Measurements from ENCODE around the gene NBEAL2. TPM values are rescaled to one million over a fixed set of nuclear protein-coding genes. Genes with fewer than 3 reads are reported as not detected.

Gene NBEAL2
- total and polyA plus RNA-seq, 3 donors from 2014 or later, result 16.2 to 44.8 (median 40.2) TPM

- DNase-seq, result no peak
- Histone ChIP-seq H3K4me3 (no peak overlapping the region), H3K4me1 (peaks cover 48% of the 10 kb centered on the region), H3K36me3 (ENCODE audit: low read depth, missing control alignments) (no peaks in the 10 kb centered on the region), H3K27ac (peak overlapping the region; percentile 39 to 42), H3K27me3 (no peaks in the 10 kb centered on the region), H3K9me3 (no peaks in the 10 kb centered on the region)
- no peak for TF ChIP-seq POLR2A (IDR thresholded peaks at IDR 0.05)
- TF ChIP-seq CTCF (IDR thresholded peaks at IDR 0.05), result no peak
- 58 to 64% methylated on average over 10 to 12 of the region's 12 CpGs for whole genome bisulfite sequencing, 2 donors
- intact Hi-C loops (cut with DNase I; ENCODE audit: low total_unique reads), result no loop called here
Observed at GRCh38 chr3:46943237-46944187, 36.0 kb upstream of the NBEAL2 start.

- H3K27me3 ChIP-seq, result no peaks in the 10 kb centered on the region
- peaks cover 55% of the 10 kb centered on the region for H3K4me1 ChIP-seq
- peak overlapping the region; percentile 42 to 59 for H3K27ac ChIP-seq
- intact Hi-C loops (cut with DNase I; ENCODE audit: low total_unique reads), result no loop called here
- TF ChIP-seq CTCF (IDR thresholded peaks at IDR 0.05) (no peak), POLR2A (IDR thresholded peaks at IDR 0.05) (no peak)
- no peaks in the 10 kb centered on the region for H3K9me3 ChIP-seq
- WGBS, 2 donors, result 87 to 91% methylated on average over 6 to 8 of the region's 8 CpGs
- no peaks in the 10 kb centered on the region for H3K36me3 ChIP-seq (ENCODE audit: low read depth, missing control alignments)
- H3K4me3 ChIP-seq, result no peak overlapping the region
- DNase-seq, result no peak
Observed at GRCh38 chr3:46944191-46944590, 35.3 kb upstream of the NBEAL2 start.

- 74 to 84% methylated on average over 6 of the region's 6 CpGs for WGBS, 2 donors
- Histone ChIP-seq H3K27ac (peak overlapping the region; percentile 64 to 71), H3K36me3 (ENCODE audit: low read depth, missing control alignments) (no peaks in the 10 kb centered on the region), H3K27me3 (no peaks in the 10 kb centered on the region), H3K4me1 (peaks cover 76% of the 10 kb centered on the region), H3K4me3 (no peak overlapping the region), H3K9me3 (no peaks in the 10 kb centered on the region)
- intact Hi-C loops (cut with DNase I; ENCODE audit: low total_unique reads), result no loop called here
- TF ChIP-seq POLR2A (IDR thresholded peaks at IDR 0.05) (no peak), CTCF (IDR thresholded peaks at IDR 0.05) (no peak)
- no peak for DNase-seq
Observed at GRCh38 chr3:46946416-46946815, 33.0 kb upstream of the NBEAL2 start.

- Histone ChIP-seq H3K27ac (peak overlapping the region; percentile 64 to 71), H3K36me3 (ENCODE audit: low read depth, missing control alignments) (no peaks in the 10 kb centered on the region), H3K4me1 (peaks cover 76% of the 10 kb centered on the region), H3K9me3 (no peaks in the 10 kb centered on the region), H3K4me3 (no peak overlapping the region), H3K27me3 (no peaks in the 10 kb centered on the region)
- peak; percentile 42 for DNase-seq
- TF ChIP-seq POLR2A (IDR thresholded peaks at IDR 0.05) (no peak), CTCF (IDR thresholded peaks at IDR 0.05) (no peak)
- intact Hi-C loops (cut with DNase I; ENCODE audit: low total_unique reads), result no loop called here
- 64 to 73% methylated on average over 2 to 7 of the region's 7 CpGs for WGBS, 2 donors
Observed at GRCh38 chr3:46946856-46947545, 32.5 kb upstream of the NBEAL2 start.

All from testis (tissue), 3 donors.